Stimulated activated CD4-positive, alpha-beta T cell treated with anti-CD3 and anti-CD28 coated beads, Interleukin-4, amount 100 ng/mL, for 48 hours (primary cell): ENCODE results near the gene NCF4.
A peak's percentile ranks its signal among the peaks of the same experiment; 100 is the strongest.

ENCODE experiments used
- DNase-seq, 2 donors: peaks; one replicate each; pipeline ENCODE4 v3.0.0-alpha.2; 2020; ENCODE audit warnings: low read depth in 2 of 2

The NCF4 gene

DNA sequence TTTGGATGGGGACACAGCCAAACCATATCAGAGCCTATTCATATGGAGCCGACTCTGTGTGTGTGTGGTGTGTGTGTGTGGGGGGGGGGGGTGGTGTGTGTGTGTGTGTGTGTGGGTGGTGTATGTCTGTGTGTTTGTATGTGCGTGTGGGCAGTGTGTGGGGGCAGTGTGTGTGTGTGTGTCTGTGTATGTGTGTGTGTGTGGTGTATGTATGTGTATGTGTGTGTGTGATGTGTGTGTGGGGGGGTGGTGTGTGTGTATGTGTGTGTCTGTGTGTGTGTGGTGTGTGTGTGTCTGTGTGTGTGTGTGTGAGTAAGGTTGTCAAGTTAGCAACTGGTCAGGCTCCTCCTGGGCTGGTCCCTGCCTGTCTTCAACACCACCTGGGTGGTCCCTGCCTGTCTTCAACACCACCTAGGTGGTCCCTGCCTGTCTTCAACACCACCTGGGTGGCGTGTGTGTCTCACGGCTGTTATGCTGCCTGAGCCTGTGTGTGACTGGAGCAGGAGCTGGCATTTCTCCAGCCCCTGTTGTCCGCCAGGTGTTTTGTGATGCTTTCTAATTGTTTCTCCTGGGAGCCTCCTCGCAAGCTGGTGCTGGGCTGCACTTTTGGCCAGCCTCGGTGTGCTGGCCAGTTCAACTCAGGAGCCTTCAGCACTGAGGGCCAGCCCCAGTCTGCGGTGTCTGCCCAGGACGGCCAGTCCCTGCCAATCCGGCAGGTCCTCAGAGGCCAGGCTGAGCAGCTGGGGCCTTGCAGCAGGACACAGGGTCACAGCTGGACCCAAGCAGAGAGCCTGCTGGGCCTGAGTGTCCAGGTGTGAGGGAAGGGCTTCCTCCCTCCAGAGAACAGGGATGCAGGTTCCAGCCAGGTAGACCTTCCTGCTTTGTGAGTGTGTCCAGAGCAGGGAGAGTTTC lies 22.4 kb upstream of the NCF4 start:
- no peak for DNase-seq

DNA sequence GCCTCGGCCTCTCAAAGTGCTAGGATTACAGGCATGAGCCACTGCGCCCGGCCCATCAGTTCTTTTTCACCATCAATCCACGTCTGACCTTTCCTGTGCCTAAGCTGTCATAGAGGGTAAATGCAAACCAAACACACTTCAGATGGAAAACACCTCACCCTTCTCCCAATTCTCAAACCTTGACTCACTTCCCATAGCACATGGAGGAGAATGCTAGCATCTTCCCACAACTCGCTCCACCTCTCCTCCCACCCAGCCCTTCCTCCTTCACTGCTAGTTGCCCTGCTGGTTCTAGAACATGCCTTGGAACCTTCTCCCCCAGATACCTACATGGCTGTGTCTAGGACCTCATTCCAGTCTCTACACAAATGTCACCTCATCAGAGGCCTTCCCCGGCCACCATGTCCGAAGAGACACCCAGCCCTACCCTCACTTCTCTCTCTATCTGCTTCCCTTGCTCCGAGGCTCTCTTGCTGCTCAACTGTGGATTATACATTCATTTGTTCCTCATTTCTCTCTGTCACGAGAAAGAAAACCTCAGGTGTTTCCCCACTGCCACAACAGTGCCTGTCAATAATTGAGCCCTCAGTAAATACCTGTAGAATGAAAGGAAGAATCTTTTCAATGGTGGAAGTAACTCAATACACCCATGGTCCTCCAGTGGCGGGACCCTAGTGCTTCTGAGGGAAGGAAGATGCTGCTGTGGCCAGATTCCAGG lies 21.3 kb upstream of the NCF4 start:
- DNase-seq = no peak

DNA sequence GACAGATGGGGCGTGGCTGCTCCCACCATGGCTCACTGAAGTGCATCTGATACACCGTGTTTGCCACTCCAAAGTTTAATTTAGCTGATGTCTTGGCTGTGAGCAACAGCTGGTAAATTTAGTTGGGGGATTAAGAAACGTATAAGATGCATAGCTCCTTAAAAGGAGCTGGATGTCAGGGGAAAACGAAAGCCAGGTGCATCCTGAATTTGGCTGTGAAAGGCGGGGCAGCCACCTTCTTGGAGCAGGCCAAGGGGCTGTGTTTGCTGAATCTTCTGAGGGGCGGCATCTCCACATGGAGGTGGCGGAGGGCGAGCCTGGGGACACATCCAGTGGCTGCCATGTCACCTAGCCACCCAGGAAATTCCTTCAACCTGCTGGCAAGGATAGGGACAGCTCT lies 20.7 kb upstream of the NCF4 start:
- no peak for DNase-seq

DNA sequence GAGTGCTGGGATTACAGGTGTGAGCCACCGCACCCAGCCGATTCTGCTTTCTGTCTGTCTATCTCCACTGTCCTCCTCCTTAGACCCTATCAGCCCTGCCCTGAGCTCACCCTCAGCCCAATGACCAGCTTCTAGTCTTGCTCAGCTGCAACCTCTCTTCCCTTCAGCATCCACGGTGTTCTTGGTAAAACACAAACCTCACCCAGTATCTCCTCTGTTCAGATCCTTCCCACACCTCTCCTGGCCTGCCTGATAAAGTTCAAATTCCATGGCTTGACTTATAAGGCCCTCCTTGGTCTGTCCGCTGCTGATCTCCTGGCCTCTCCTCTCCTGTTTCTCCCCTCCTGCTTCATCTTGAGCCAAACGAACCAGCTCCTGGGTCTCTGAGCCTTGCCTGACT lies 14.5 kb upstream of the NCF4 start:
- DNase-seq = no peak

DNA sequence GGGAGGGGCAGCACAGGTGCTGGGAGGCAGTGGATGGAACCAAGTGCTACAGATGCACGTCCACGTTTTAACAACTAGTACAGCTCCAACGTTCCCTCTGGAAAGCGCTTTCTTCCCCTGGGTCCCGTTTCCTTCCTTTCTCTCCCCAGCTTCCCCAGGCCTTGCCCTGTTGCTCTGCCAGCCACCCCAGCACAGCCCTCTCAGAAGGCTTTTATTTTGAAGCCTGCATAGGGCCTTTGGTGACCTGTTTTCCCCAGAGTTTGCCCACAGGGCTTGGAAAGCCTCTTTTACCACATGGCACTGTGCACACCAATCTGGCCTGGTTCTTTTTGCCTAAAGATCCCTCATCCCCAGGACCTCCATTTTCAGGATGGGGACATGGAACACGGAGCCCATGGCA lies 13.9 kb upstream of the NCF4 start:
- DNase-seq = no peak

DNA sequence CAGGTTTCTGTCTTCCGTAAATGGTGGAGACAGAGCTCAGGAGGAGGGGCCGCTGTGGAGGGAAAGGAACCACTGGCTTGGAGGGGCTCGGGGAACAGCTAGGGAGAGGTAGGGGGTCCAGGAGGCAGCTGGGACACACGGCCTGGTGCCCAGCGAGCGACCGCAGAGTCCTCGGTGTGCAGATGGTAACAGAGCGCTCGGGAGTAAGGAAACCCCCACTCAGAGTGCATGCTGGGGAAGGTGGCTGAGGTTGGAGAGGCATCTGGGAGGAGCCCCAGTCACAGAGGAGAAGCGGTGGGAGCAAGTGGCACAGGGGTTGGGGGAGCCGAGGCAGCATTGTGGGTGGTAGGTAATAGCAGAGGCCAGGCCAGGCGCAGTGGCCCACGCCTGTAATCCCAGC lies 10.8 kb upstream of the NCF4 start:
- DNase-seq = no peak

DNA sequence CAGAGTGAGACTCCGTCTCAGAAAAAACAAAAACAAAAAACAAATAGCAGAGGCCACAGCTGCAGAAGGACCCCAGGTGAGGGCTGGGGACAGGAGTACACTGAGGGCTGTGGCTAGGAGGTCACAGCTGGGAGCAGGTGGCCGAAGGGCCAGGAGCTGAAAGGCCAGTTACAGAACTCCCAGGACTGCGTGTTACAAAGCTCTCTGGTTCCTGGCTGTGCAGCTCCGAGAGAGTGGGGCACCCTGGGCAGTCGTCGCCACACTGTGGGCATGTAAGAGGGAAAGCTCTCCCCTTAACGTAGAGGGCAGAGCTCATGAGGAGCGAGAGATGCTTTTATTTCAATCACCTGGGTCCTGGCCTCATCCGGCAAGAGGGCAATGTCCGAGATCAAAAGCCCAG lies 10.1 kb upstream of the NCF4 start:
- no peak for DNase-seq

DNA sequence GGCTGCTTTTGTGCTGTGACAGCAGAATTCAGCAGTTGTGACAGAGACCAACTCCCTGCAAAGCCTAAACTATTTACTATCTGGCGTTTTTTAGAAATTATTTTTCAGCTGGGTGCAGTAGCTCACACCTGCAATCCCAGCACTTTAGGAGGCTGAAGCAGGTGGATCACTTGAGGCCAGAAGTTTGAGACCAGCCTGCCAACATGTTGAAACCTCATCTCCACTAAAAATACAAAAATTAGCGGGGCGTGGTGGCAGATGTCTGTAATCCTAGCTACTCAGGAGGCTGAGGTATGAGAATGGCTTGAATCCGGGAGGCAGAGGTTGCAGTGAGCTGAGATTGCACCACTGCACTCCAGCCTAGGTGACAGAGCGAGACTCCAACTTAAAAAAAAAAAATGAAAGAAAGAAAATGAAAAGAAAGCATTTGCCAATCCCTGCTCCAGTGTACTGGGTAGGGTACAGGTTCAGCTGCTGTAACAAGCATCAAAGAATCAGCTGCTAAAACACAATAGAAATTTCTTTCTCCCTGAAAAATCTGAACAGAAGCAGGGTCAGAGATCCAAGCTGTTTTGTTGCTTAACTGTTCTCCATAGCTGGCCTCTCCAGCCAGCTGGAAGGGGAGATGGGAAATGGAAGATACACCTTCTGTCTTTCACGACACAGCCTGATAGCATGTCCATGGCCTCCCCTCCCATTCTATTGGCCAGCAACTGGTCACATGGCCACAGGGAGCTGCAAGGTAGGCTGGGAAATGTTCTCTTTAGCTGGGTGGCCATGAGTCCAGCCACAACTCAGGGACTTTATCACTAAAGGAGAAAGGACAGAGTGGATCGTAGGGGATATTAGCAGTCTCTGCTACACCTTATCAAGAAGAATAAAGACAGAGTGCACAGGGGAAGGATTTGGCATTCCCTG lies 8.5 kb upstream of the NCF4 start:
- DNase-seq = no peak

DNA sequence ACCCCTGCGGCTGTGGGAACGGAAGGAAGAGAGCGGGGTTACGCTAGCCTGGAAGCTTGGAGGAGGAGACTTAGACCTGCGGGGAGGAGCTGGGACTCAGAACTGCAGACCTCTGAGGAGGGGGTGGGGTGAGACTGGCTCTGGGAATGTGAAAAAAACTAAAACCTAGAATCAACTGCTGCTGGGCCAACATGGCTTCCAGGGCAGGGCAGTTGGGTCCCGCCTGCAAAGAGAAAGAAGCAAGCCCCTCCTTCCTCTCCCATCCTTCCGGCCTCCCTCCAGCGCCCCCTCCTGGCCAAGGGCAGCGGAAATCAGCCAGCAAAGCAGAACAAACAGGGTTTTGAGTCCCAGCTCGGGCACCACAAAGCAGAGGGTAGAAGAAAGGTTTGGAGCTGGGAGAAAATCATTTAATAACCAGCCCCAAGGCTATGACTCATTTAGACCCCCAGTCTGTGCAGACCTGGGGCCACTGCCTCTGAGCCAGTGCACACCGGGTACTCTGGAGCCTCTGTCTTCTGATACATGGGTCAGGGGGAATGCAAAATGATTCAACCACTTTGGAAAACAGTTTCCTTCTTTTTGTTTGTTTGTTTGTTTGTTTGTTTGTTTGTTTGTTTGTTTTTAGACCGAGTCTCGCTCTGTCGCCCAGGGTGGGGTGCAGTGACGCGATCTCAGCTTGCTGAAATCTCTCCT lies 7.3 kb upstream of the NCF4 start:
- DNase-seq = peak; percentile 88 to 95

DNA sequence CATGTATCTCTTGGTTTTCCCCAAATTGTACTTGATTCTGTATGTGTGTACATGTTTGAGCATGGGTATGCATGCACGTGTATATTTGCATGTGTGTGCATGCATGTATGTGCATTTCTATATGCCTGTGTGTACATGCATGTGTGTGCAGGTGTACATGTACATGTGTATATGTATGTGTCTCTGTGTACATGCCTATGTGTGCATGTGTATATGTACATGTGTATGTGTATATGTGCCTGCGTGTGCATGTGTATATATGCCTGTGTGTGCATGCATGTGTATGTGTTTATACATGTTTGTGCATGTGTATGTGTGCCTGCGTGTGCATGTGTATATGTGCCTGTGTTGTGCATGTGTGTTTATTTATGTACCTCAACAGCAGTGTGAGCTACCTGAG lies 5.3 kb upstream of the NCF4 start:
- DNase-seq = no peak

DNA sequence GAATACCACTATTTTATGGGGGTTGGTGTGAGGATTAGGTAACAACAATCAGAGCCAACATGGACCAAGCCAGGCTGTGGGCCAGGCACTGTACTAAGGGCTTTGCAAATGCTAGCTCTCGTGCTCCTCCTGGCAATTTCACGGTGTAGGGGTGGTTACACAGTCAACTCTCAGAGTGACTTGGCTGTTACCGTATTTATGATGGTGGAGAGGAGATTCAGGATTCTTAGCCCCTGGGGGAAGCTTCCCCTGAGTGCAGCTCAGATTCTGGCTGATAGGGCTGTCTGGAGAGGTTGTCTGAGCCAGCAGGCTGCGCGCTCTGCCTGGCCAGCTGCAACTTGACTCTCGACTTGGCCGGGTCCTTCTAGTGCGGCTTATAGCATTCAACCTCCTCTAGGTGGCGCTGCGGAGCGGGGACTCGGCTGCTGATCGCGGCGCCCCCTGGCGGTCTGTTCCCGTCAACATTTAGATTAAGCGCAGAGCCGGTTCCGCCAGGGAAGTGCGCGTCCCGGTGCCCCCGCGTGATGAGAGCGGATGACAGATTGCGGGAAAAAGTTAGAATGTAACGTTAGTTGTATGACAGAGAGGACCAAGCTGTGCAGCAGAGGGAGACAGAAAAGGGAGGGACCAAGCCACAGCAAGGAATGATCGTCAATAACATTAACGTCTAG lies 4.5 kb upstream of the NCF4 start:
- peak; percentile 90 to 99 for DNase-seq

DNA sequence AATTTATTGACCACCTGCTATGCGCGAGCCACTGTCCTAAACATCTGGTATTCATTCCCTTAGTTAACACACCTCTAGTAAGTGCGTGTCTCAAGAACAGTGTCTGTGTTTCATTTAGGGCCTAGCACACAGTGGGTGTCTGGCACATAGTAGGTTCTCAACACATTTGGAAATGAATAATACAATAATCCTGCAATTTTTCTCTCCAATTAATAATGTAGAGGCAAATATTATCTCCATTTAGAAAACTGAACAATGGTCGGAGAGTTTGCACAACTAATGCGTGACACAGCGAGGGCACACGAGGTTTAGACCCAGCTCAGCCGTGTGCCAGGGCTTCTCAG lies 4.0 kb upstream of the NCF4 start:
- no peak for DNase-seq

DNA sequence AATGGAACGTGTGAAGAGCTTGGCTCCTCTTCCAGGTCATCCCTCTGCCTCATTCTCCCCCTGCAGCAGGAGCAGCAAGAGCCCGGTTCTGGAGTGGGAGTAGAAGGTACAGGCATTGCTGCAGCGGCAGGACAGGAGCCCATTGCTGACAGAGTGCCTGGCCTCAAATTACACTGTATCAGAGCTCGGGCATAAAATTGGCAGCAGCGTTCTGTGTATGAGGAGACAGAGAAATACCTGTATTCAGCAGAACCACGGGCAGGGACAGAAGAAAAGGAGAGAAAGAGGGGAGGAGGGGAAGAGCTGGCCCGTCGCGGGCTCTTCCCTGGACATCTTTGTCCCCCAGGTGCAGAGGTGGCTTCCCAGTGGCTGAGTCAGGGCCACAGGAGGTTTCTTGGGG lies 2.6 kb upstream of the NCF4 start:
- DNase-seq = no peak

DNA sequence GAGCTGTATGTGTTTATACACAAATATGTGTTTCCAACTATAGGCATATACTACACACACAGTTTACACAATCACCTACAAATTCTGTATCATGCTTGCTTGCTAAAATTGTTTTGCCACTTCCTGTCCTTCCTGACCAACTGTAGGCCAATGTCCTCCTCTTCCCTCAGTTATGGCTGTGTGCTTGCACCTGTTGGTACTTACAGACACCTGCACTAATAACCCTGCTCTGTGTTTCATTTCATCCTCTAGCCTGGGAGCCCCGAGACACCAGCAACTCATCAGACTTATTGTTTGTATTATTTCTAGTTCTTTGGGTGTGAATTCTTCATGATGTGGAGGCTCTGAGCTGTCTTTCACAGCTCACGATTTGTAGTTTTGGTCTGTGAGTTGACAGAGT lies 1.8 kb upstream of the NCF4 start:
- DNase-seq = no peak

DNA sequence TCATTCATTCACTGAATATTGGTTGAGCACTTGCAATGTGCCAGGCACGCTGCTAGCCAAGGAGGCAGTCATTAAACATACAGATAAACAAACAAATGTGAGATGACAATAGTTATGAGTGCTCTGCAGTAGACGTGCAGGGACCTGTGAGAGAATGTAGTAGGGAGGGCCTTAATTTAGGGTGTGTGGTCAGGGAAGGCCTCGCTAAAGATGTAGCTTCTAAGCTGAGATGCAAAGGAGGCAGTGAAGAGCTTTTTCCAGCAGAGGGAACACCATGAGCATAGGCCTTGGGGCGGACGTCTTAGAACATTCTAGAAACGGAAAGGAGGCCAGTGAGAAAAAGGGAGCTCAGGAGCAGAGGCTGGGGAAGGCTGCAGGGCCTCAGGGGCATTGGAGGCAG lies 789 bp upstream of the NCF4 start:
- no peak for DNase-seq

DNA sequence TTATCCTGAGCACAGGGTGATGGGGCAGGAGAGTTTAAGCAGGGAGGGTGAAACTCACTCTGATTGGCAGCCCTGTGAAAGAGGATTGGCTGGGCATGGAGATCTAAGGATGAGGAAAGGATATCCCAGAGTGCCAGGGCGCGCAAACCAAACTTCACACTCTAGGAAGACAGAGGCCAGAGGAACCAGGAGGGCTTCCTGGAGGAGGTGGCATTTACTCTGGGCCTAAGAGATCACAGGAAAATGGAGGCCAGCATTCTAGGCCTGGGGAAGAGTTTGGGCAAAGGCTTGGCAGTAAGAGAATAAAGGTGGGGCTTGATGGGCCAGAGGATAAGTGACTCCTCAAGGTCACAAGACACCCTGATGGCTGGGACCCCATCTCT lies 377 bp upstream of the NCF4 start:
- no peak for DNase-seq

DNA sequence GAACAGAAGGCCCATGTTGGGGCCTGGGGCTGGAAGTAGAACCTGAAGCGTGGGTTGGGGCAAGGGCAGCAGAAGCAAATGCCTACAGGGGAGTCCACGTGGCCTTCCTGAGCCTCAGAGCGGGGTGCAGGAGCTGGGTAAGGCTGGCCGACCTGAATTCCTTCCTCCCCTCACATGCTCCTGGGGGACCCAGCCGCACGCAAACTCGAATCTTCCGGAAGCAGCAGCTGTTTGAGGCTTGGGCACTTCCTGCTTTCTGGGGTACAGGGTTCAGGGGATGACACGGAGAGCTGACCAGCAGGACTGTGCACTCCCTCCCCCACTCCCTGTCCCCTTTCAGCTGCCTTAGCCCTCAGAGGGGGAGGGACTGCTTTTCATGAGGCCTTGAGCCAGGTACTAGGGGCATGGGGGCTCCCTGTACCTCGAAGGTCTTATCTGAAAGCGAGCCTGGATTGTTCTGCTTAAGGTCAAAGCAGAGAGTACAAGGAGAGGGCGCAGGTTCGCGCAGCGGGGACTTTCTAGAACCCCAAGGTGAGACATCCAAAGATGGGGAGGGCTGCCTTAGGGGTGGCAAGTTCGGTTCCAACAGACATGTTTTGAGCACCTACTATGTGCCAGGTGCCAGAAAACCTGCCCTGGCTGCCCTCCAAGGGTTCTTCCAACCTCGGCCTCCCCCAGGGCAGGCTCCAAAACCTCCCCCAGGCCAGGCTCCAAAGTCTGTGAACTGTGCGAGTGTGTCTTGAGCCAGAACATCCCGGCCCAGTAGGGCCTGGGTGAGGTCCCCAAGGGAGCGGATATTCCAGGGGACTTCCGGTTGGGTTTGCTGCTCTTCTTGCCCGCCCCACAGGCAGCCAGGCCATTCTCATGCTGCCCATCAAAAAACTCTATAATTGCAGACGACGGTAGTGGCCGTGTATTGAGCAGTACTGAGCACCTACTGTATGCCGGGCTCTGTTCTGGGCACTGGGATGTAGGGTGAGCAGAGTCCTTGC lies 1.7 kb downstream of the NCF4 start:
- no peak for DNase-seq

DNA sequence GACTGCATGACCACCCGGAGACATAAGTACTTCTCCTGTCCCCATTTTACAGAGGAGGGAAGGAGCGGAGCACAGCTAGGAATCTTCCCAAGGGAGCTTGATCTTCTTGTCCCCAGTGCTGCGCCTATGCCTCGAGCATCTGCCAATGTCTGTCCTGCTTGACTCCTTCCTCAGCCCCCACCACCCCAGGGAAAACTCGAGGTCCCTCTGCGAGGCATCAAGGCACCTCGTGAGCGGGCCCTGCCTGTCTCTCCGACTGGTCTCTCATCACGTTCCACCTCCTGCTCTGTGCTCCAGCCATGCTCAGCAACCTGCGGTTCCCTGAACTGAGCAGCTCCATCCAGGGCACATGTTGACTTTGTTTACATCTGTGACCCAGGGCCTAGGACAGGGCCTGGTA lies 2.5 kb downstream of the NCF4 start:
- DNase-seq = no peak

DNA sequence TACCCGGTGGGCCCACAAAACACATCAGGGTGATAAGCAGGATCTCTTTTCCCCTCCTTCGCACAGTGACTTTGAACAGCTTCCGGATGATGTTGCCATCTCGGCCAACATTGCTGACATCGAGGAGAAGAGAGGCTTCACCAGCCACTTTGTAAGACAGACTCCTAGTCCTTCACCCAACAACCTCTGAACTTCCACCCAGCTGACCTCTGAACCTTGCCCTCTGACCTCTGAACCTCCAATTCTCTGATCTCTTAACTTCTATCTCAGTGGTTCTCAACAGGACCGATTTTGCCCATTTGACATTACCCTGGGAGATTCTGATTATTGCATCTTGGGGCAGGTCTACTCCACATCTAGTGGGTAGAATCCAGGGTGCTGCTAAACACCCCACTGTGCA lies 3.2 kb downstream of the NCF4 start:
- DNase-seq = no peak
